Thyroid gland (tissue), 4 donors: Measurements from ENCODE around the gene SCAPER. TPM values are rescaled to one million over a fixed set of nuclear protein-coding genes. Genes with fewer than 3 reads are reported as not detected.

Experiments used
- DNase-seq, 2 donors: peaks; one replicate each; pipeline ENCODE4 v3.0.0-alpha.2; 2019
- H3K27ac ChIP-seq, 3 donors: fragments of 200-600 bp; sonication (generic); 1 replicate in 2 of 3; 2 replicates in 1 of 3; pipeline ENCODE4 v1.5.1; 2016 to 2019; ENCODE audit warnings: mild to moderate bottlenecking in 1 of 3, moderate library complexity in 1 of 3
- H3K27me3 ChIP-seq: fragments of 200-600 bp; sonication (generic); one replicate; pipeline ENCODE4 v1.5.1; 2019
- H3K36me3 ChIP-seq, 2 donors: fragments of 200-600 bp; sonication (generic); one replicate each; pipeline ENCODE4 v1.5.1; 2016 to 2019
- H3K4me1 ChIP-seq, 2 donors: fragments of 200-600 bp; sonication (generic); one replicate each; pipeline ENCODE4 v1.5.1; 2017 to 2019
- H3K4me3 ChIP-seq, 3 donors: fragments of 200-600 bp; sonication (generic); replicated peaks in 1 of 3; 1 replicate in 2 of 3; 2 replicates in 1 of 3; pipeline ENCODE4 v1.5.1; 2016; ENCODE audit warnings: mild to moderate bottlenecking in 1 of 3
- H3K9me3 ChIP-seq: fragments of 200-600 bp; sonication (generic); one replicate; pipeline ENCODE4 v1.5.1; 2017
- CTCF ChIP-seq, 6 experiments: fragments of 200-600 bp in 3 of 6; fragments of 450-650 bp in 3 of 6; sonication (generic) in 3 of 6; IDR thresholded peaks; one replicate each; pipeline ENCODE4 v1.5.1; 2016 to 2019; ENCODE audit warnings: antibody characterized with exemption in 6 of 6, mild to moderate bottlenecking in 2 of 6, inconsistent platforms in 1 of 6, moderate library complexity in 1 of 6
- POLR2A ChIP-seq, 2 donors: fragments of 450-650 bp; IDR thresholded peaks; one replicate each; pipeline ENCODE4 v1.6.1; 2017; ENCODE audit warnings: antibody characterized with exemption in 2 of 2, mild to moderate bottlenecking in 2 of 2, moderate library complexity in 1 of 2
- WGBS, 2 donors: methylation state at CpG; one replicate each; pipeline ENCODE4 v1.1.5; 2017; 5-methylcytosine and 5-hydroxymethylcytosine counted together
- intact Hi-C: fragments of 100-400 bp; cut with DNase I; formaldehyde crosslinking; loops from one replicate; pipeline ENCODE4 v1.15.1; 2023
- total RNA-seq, 4 donors: library from RNA; depleted of rRNA; stranded (reverse); fragments of >200 nt; gene quantifications; one replicate each; pipeline ENCODE4 v1.2.3, GENCODE V29; 2016

The SCAPER gene
- total RNA-seq, 4 donors from 2014 or later = 45.2 to 90.8 (median 63.6) TPM

- Histone ChIP-seq H3K4me3 (no peak overlapping the region), H3K27ac (no peak overlapping the region), H3K36me3 (no peaks in the 10 kb centered on the region), H3K4me1 (no peaks in the 10 kb centered on the region), H3K9me3 (no peaks in the 10 kb centered on the region), H3K27me3 (no peaks in the 10 kb centered on the region)
- TF ChIP-seq CTCF (IDR thresholded peaks at IDR 0.05) = no peak
- TF ChIP-seq POLR2A (IDR thresholded peaks at IDR 0.05) = no peak
- no peak for DNase-seq
- 92% methylated on average over 4 of the region's 4 CpGs for WGBS, 2 donors
- intact Hi-C loops = no loop called here
These were observed 92.8 kb downstream of the SCAPER start for GRCh38 chr15:76812381-76812780.

- WGBS, 2 donors = 94 to 95% methylated on average over 3 of the region's 3 CpGs
- no peaks in the 10 kb centered on the region for H3K36me3 ChIP-seq
- H3K27ac ChIP-seq = no peak overlapping the region
- TF ChIP-seq POLR2A (IDR thresholded peaks at IDR 0.05) = no peak
- no peak for TF ChIP-seq CTCF (IDR thresholded peaks at IDR 0.05)
- H3K4me1 ChIP-seq = no peaks in the 10 kb centered on the region
- H3K9me3 ChIP-seq = no peaks in the 10 kb centered on the region
- no peaks in the 10 kb centered on the region for H3K27me3 ChIP-seq
- intact Hi-C loops = no loop called here
- DNase-seq = no peak
- H3K4me3 ChIP-seq = no peak overlapping the region
These were observed 95.6 kb downstream of the SCAPER start for GRCh38 chr15:76809412-76810103.

DNA sequence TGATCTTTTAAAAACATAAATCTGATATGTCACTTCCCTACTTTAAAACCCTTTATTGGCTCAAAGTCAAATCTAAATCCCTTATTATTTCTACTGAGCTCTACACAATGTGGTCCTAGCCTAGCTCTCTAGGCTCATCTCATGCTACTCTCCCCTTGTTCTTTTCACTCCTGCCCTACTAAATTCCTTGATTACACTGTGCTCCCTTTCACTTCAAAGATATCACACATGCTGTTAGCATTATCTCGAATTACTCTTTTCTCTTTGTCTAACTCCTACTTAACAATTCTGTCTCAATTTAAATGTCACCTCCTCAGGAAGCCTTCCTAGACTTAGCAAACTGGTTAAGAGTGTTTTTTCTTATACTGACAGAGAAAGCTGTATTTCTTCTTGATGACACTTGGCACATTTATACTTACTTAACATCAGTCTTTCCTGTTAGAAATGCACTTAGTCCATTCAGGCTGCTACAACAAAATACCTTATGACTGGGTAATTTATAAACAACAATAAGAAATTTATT is 102.0 kb downstream of the SCAPER start:
- Histone ChIP-seq H3K4me3 (no peak overlapping the region), H3K27me3 (no peaks in the 10 kb centered on the region), H3K4me1 (no peaks in the 10 kb centered on the region), H3K9me3 (no peaks in the 10 kb centered on the region), H3K27ac (no peak overlapping the region), H3K36me3 (peaks cover 3 to 4% of the 10 kb centered on the region in 2 donors)
- DNase-seq = no peak
- TF ChIP-seq POLR2A (IDR thresholded peaks at IDR 0.05) (no peak), CTCF (IDR thresholded peaks at IDR 0.05) (no peak)
- intact Hi-C loops = no loop called here
- WGBS, 2 donors = 63 to 67% methylated on average over 1 of the region's 1 CpG

DNA sequence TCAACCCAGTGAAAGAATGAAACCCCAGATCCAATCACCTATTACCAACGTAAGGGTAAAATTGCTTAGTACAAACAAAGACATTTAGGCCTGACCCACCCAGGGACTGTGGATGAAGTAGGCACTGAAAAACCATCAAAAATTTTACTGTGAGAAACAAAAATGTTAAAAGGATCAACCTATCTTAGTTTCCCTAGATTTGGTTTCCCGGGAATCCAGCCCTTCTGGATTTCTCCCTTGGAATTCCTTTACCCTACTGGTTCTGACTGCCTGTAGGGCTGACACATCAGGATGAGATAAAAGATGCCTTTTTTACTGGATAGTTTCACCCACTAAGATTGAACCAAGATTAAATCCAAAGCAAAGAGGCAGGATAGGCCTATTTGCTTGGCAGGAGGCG is 102.7 kb downstream of the SCAPER start:
- WGBS, 2 donors = 96 to 99% methylated on average over 3 of the region's 3 CpGs
- TF ChIP-seq POLR2A (IDR thresholded peaks at IDR 0.05) (no peak), CTCF (IDR thresholded peaks at IDR 0.05) (no peak)
- no peak overlapping the region for H3K4me3 ChIP-seq
- H3K27me3 ChIP-seq = no peaks in the 10 kb centered on the region
- no peaks in the 10 kb centered on the region for H3K4me1 ChIP-seq
- DNase-seq = no peak
- intact Hi-C loops = no loop called here
- H3K9me3 ChIP-seq = no peaks in the 10 kb centered on the region
- H3K36me3 ChIP-seq = peaks cover 3 to 4% of the 10 kb centered on the region in 2 donors
- no peak overlapping the region for H3K27ac ChIP-seq

DNA sequence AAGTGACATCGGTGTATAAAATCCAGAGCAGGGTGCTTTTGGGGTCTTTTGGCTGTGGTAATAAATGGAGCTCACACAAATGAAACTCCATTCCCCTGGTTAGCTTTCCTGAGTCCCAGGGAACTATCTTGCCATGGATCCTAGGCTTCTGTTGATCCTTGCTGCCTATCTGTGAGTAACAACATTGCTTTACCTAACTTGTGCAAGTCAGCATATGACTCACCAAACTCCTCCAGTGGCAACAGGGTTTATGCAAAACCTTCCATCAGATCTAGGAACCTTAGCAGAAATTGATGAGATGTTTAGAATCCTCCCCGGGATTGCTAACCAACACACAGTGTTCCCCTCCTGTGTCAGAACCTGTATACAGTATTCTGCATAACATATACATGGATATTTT is 105.4 kb downstream of the SCAPER start:
- 67 to 94% methylated on average over 2 of the region's 2 CpGs for WGBS, 2 donors
- TF ChIP-seq CTCF (IDR thresholded peaks at IDR 0.05) = no peak
- TF ChIP-seq POLR2A (IDR thresholded peaks at IDR 0.05) = no peak
- intact Hi-C loops = no loop called here

More for the DNA sequence above, 105.4 kb downstream of the SCAPER start:
- no peak overlapping the region for H3K27ac ChIP-seq
- H3K4me1 ChIP-seq = no peaks in the 10 kb centered on the region
- H3K4me3 ChIP-seq = no peak overlapping the region
- no peaks in the 10 kb centered on the region for H3K9me3 ChIP-seq
- peaks cover 3 to 4% of the 10 kb centered on the region in 2 donors for H3K36me3 ChIP-seq
- H3K27me3 ChIP-seq = no peaks in the 10 kb centered on the region
- DNase-seq = no peak
